ENCODE data around the gene FAM200B.

Gene FAM200B

DNA sequence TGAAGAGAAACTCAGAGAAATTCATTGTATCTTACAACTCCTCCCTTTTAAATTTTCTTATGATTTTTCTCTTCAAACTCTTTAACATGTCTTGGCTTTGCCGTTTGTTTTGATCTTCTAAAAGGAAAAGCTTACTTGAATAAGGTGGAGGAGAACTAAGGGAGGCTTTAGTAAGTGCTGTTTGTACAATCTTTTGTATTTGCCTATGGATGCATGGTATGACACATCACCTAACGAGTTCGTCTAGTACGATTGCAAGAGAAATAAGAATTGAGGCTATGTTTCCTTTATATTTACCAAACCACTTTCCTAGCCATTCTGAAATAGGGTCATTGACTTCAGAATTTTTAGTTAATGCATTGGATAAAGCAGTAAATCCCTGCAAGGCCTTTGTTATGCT, 12.8 kb downstream of the FAM200B start:
- Histone ChIP-seq H3K4me1 (ENCODE audit: insufficient read depth, low read length, severe bottlenecking) (no peaks in the 10 kb centered on the region), H3K79me2 (ENCODE audit: insufficient read depth, low read length) (no peaks in the 10 kb centered on the region), H3K27me3 (ENCODE audit: insufficient read depth, low read length) (no peaks in the 10 kb centered on the region), H3K4me2 (ENCODE audit: low read length) (no peak overlapping the region), H3K4me3 (ENCODE audit: low read depth, low read length, poor library complexity, severe bottlenecking) (no peak overlapping the region), H3K9me3 (ENCODE audit: low read length) (no peaks in the 10 kb centered on the region), H2AFZ (ENCODE audit: low read length) (no peak overlapping the region), H3F3A (ENCODE audit: insufficient read depth, low read length) (no peaks in the 10 kb centered on the region), H3K36me3 (ENCODE audit: insufficient read depth, low read length) (no peaks in the 10 kb centered on the region), H3K9ac (ENCODE audit: low read length) (no peak overlapping the region), H3K27ac (ENCODE audit: low read depth, low read length, poor library complexity, severe bottlenecking) (no peak overlapping the region), H4K20me1 (ENCODE audit: insufficient read depth, low read length) (no peaks in the 10 kb centered on the region), H3K9me2 (ENCODE audit: low read depth, low read length) (no peaks in the 10 kb centered on the region)
- TF ChIP-seq, protein P1, sequence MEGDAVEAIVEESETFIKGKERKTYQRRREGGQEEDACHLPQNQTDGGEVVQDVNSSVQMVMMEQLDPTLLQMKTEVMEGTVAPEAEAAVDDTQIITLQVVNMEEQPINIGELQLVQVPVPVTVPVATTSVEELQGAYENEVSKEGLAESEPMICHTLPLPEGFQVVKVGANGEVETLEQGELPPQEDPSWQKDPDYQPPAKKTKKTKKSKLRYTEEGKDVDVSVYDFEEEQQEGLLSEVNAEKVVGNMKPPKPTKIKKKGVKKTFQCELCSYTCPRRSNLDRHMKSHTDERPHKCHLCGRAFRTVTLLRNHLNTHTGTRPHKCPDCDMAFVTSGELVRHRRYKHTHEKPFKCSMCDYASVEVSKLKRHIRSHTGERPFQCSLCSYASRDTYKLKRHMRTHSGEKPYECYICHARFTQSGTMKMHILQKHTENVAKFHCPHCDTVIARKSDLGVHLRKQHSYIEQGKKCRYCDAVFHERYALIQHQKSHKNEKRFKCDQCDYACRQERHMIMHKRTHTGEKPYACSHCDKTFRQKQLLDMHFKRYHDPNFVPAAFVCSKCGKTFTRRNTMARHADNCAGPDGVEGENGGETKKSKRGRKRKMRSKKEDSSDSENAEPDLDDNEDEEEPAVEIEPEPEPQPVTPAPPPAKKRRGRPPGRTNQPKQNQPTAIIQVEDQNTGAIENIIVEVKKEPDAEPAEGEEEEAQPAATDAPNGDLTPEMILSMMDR (IDR thresholded peaks at IDR 0.05; ENCODE audit: low read length) = no peak
- no peak for TF ChIP-seq EZH2 (IDR thresholded peaks at IDR 0.05; ENCODE audit: borderline replicate concordance, low read length)

DNA sequence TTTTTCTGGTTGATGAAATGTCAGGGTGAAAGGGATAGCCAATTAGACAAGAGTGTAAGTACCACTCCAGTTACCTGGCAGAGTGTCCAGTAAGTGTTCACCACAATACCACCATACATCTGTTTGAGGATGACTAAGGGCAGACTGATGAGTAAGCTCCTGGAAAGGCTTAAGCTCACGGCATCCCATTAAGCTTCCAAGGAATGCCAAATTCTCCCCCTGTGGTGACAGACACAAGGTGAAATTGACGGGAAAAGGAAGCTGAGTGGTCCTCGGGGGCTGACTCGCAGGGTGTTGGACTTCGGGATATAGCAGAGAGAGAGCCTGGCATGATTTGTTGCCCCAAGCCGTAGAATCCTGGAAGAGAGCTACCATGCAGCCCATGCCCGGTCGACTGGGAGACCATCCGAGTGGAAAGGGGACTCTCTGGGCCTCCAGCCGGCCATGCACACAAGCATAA, 13.6 kb downstream of the FAM200B start:
- Histone ChIP-seq H2AFZ (ENCODE audit: low read length) (no peak overlapping the region), H4K20me1 (ENCODE audit: insufficient read depth, low read length) (no peaks in the 10 kb centered on the region), H3K79me2 (ENCODE audit: insufficient read depth, low read length) (no peaks in the 10 kb centered on the region), H3K9ac (ENCODE audit: low read length) (no peak overlapping the region), H3F3A (ENCODE audit: insufficient read depth, low read length) (no peaks in the 10 kb centered on the region), H3K4me1 (ENCODE audit: insufficient read depth, low read length, severe bottlenecking) (no peaks in the 10 kb centered on the region), H3K27ac (ENCODE audit: low read depth, low read length, poor library complexity, severe bottlenecking) (no peak overlapping the region), H3K9me2 (ENCODE audit: low read depth, low read length) (no peaks in the 10 kb centered on the region), H3K4me3 (ENCODE audit: low read depth, low read length, poor library complexity, severe bottlenecking) (no peak overlapping the region), H3K4me2 (ENCODE audit: low read length) (no peak overlapping the region), H3K36me3 (ENCODE audit: insufficient read depth, low read length) (no peaks in the 10 kb centered on the region), H3K27me3 (ENCODE audit: insufficient read depth, low read length) (no peaks in the 10 kb centered on the region), H3K9me3 (ENCODE audit: low read length) (no peaks in the 10 kb centered on the region)
- TF ChIP-seq, protein P1 (IDR thresholded peaks at IDR 0.05; ENCODE audit: low read length) = no peak
- no peak for TF ChIP-seq EZH2 (IDR thresholded peaks at IDR 0.05; ENCODE audit: borderline replicate concordance, low read length)

DNA sequence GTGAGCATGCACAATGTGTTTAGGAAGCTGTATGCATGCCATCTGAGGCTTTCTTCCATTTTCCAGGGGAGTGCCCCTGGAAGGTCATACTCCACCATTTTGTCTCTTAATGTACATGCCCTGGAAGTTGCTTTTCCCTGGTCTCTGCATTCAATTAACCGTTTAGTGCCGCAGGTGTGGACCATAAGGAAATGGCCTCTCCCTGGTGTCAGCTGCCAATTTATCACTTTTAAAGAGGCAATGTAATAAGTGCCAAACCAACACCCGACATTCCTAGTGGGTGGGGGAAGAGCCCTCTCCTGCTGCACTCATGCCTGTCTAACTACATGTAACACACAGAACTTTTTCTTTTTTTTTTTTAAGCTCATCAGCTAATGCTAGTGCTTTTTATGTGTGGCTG, 14.1 kb downstream of the FAM200B start:
- Histone ChIP-seq H4K20me1 (ENCODE audit: insufficient read depth, low read length) (no peaks in the 10 kb centered on the region), H3K9me3 (ENCODE audit: low read length) (no peaks in the 10 kb centered on the region), H3K27me3 (ENCODE audit: insufficient read depth, low read length) (no peaks in the 10 kb centered on the region), H2AFZ (ENCODE audit: low read length) (no peak overlapping the region), H3K9me2 (ENCODE audit: low read depth, low read length) (no peaks in the 10 kb centered on the region), H3K4me2 (ENCODE audit: low read length) (no peak overlapping the region), H3K36me3 (ENCODE audit: insufficient read depth, low read length) (no peaks in the 10 kb centered on the region), H3K4me1 (ENCODE audit: insufficient read depth, low read length, severe bottlenecking) (no peaks in the 10 kb centered on the region), H3K4me3 (ENCODE audit: low read depth, low read length, poor library complexity, severe bottlenecking) (no peak overlapping the region), H3K9ac (ENCODE audit: low read length) (no peak overlapping the region), H3K27ac (ENCODE audit: low read depth, low read length, poor library complexity, severe bottlenecking) (no peak overlapping the region), H3F3A (ENCODE audit: insufficient read depth, low read length) (no peaks in the 10 kb centered on the region), H3K79me2 (ENCODE audit: insufficient read depth, low read length) (no peaks in the 10 kb centered on the region)
- TF ChIP-seq, protein P1 (IDR thresholded peaks at IDR 0.05; ENCODE audit: low read length) = no peak
- no peak for TF ChIP-seq EZH2 (IDR thresholded peaks at IDR 0.05; ENCODE audit: borderline replicate concordance, low read length)

Measured in OCI-LY1 (cell line).